Measurements from ENCODE around the gene HSD11B2. TPM values are rescaled to one million over a fixed set of nuclear protein-coding genes. Genes with fewer than 3 reads are reported as not detected.

HSD11B2 gene
- total and polyA plus RNA-seq, 3 donors from 2014 or later = 4.9 to 11.5 (median 7.7) TPM

GRCh38 chr16:67463691-67464090 lies 32.8 kb downstream of the HSD11B2 start:
- peaks cover 68% of the 10 kb centered on the region for H3K4me1 ChIP-seq
- H3K4me3 ChIP-seq = no peak overlapping the region
- H3K27me3 ChIP-seq = no peaks in the 10 kb centered on the region
- H3K36me3 ChIP-seq (ENCODE audit: low read depth, missing control alignments) = no peaks in the 10 kb centered on the region
- no peaks in the 10 kb centered on the region for H3K9me3 ChIP-seq
- 79 to 87% methylated on average over 4 of the region's 4 CpGs for WGBS, 2 donors
- intact Hi-C loops (cut with DNase I; ENCODE audit: low total_unique reads) = no loop called here
- DNase-seq = no peak
- no peak overlapping the region for H3K27ac ChIP-seq
- no peak for TF ChIP-seq CTCF (IDR thresholded peaks at IDR 0.05)
- TF ChIP-seq POLR2A (IDR thresholded peaks at IDR 0.05) = no peak

GRCh38 chr16:67464565-67464964 lies 33.6 kb downstream of the HSD11B2 start:
- no peaks in the 10 kb centered on the region for H3K9me3 ChIP-seq
- DNase-seq = peak; percentile 53
- H3K27me3 ChIP-seq = no peaks in the 10 kb centered on the region
- no peak overlapping the region for H3K4me3 ChIP-seq
- H3K27ac ChIP-seq = no peak overlapping the region
- H3K4me1 ChIP-seq = peaks cover 60% of the 10 kb centered on the region
- no peak for TF ChIP-seq POLR2A (IDR thresholded peaks at IDR 0.05)
- intact Hi-C loops (cut with DNase I; ENCODE audit: low total_unique reads) = no loop called here
- WGBS, 2 donors = 52 to 78% methylated on average over 1 to 2 of the region's 2 CpGs
- H3K36me3 ChIP-seq (ENCODE audit: low read depth, missing control alignments) = no peaks in the 10 kb centered on the region

- no peak for DNase-seq
- Histone ChIP-seq H3K4me1 (peaks cover 49% of the 10 kb centered on the region), H3K27ac (no peak overlapping the region), H3K36me3 (ENCODE audit: low read depth, missing control alignments) (no peaks in the 10 kb centered on the region), H3K9me3 (no peaks in the 10 kb centered on the region), H3K27me3 (no peaks in the 10 kb centered on the region), H3K4me3 (no peak overlapping the region)
- intact Hi-C loops (cut with DNase I; ENCODE audit: low total_unique reads) = loop anchor here (5.0 kb wide), 1 partner anchor 39 kb away; no protein-coding TSS in a partner anchor
- 80 to 82% methylated on average over 6 of the region's 6 CpGs for WGBS, 2 donors
- TF ChIP-seq POLR2A (IDR thresholded peaks at IDR 0.05) = no peak
- TF ChIP-seq CTCF (IDR thresholded peaks at IDR 0.05) = no peak
Measured at GRCh38 chr16:67466581-67466980, 35.7 kb downstream of the HSD11B2 start.

- no peak overlapping the region for H3K4me3 ChIP-seq
- peaks cover 28% of the 10 kb centered on the region for H3K4me1 ChIP-seq
- H3K9me3 ChIP-seq = no peaks in the 10 kb centered on the region
- H3K36me3 ChIP-seq (ENCODE audit: low read depth, missing control alignments) = no peaks in the 10 kb centered on the region
- no peak for DNase-seq
- no peaks in the 10 kb centered on the region for H3K27me3 ChIP-seq
- TF ChIP-seq POLR2A (IDR thresholded peaks at IDR 0.05) (no peak), CTCF (IDR thresholded peaks at IDR 0.05) (no peak)
- H3K27ac ChIP-seq = no peak overlapping the region
- intact Hi-C loops (cut with DNase I; ENCODE audit: low total_unique reads) = loop anchor here (5.0 kb wide), 1 partner anchor 41 kb away; no protein-coding TSS in a partner anchor
- WGBS, 2 donors = 94 to 96% methylated on average over 5 of the region's 5 CpGs
Measured at GRCh38 chr16:67468731-67469130, 37.8 kb downstream of the HSD11B2 start.

- WGBS, 2 donors = 36 to 46% methylated on average over 6 to 7 of the region's 7 CpGs
- H3K27ac ChIP-seq = peak overlapping the region in 1 of 2 donors; percentile 14
- H3K9me3 ChIP-seq = no peaks in the 10 kb centered on the region
- TF ChIP-seq POLR2A (IDR thresholded peaks at IDR 0.05) (no peak), CTCF (IDR thresholded peaks at IDR 0.05) (no peak)
- no peaks in the 10 kb centered on the region for H3K27me3 ChIP-seq
- no peak overlapping the region for H3K4me3 ChIP-seq
- intact Hi-C loops (cut with DNase I; ENCODE audit: low total_unique reads) = no loop called here
- peak; percentile 93 for DNase-seq
- peaks cover 16% of the 10 kb centered on the region for H3K4me1 ChIP-seq
- H3K36me3 ChIP-seq (ENCODE audit: low read depth, missing control alignments) = no peaks in the 10 kb centered on the region
Measured at GRCh38 chr16:67470359-67470758, 39.4 kb downstream of the HSD11B2 start.
